A549 (cell line): ENCODE measurements around the gene MAGI2.

Experiments
- ESRRA ChIP-seq: fragments of 150-350 bp; IDR thresholded peaks from 2 replicates; pipeline ENCODE4 v1.6.1; 2014; ENCODE audit warnings: mild to moderate bottlenecking, low read length, borderline replicate concordance
- JUNB ChIP-seq: fragments of >200 bp; sonication (Bioruptor Twin); formaldehyde crosslinking; IDR thresholded peaks from 2 replicates; pipeline ENCODE4 v1.6.1; 2016
- TF ChIP-seq, protein P1 (sequence below): fragments of >200 bp; sonication (Bioruptor Twin); formaldehyde crosslinking; IDR thresholded peaks from 3 replicates; pipeline ENCODE4 v1.5.1; 2016

DNA sequence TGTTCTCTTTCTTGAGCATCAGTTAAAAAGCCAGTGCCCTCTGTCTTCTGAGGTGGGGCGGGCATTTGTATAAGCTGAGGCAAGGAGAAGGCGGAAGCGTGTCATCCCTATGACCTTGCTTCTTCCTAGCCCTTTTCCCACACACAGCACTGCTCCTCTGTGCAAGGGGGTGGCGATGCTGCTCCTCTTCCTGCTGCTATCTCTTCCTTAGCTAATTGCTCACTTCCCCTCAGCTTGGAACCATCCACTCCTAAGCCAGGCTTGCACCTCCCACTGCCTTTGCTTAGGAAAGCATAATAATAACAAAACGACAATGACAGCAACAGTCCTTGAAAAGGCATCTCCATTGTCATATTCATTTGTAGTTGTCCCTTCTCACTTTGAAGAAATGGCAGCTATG lies 1288.0 kb downstream of the MAGI2 start:
- TF ChIP-seq, protein P1, sequence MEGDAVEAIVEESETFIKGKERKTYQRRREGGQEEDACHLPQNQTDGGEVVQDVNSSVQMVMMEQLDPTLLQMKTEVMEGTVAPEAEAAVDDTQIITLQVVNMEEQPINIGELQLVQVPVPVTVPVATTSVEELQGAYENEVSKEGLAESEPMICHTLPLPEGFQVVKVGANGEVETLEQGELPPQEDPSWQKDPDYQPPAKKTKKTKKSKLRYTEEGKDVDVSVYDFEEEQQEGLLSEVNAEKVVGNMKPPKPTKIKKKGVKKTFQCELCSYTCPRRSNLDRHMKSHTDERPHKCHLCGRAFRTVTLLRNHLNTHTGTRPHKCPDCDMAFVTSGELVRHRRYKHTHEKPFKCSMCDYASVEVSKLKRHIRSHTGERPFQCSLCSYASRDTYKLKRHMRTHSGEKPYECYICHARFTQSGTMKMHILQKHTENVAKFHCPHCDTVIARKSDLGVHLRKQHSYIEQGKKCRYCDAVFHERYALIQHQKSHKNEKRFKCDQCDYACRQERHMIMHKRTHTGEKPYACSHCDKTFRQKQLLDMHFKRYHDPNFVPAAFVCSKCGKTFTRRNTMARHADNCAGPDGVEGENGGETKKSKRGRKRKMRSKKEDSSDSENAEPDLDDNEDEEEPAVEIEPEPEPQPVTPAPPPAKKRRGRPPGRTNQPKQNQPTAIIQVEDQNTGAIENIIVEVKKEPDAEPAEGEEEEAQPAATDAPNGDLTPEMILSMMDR: no peak
- TF ChIP-seq ESRRA (no peak), JUNB (no peak)
